HUES64 (cell line): ENCODE measurements around the gene TRAF3.

ENCODE experiments used
- H3K27ac ChIP-seq: 2 replicates; pipeline ENCODE4 v1.7.0; 2013; ENCODE audit warnings: low read depth, low read length, inconsistent platforms
- H3K27me3 ChIP-seq: 2 replicates; pipeline ENCODE4 v1.6.1; 2013; ENCODE audit warnings: mild to moderate bottlenecking, low read length; ENCODE audit not compliant: insufficient read depth
- H3K36me3 ChIP-seq: 2 replicates; pipeline ENCODE4 v1.6.1; 2013; ENCODE audit warnings: mild to moderate bottlenecking, low read length; ENCODE audit not compliant: insufficient read depth
- H3K4me1 ChIP-seq: 2 replicates; pipeline ENCODE4 v1.6.1; 2013; ENCODE audit warnings: mild to moderate bottlenecking, low read length, moderate library complexity; ENCODE audit not compliant: insufficient read depth
- H3K4me3 ChIP-seq: 2 replicates; pipeline ENCODE4 v1.5.1; 2013; ENCODE audit warnings: mild to moderate bottlenecking, low read length, moderate library complexity
- H3K9ac ChIP-seq: 2 replicates; pipeline ENCODE4 v1.6.1; 2013; ENCODE audit warnings: mild to moderate bottlenecking, low read depth, low read length
- H3K9me3 ChIP-seq: 2 replicates; pipeline ENCODE4 v1.6.1; 2013; ENCODE audit warnings: low read depth, low read length; ENCODE audit not compliant: insufficient read depth
- WGBS: fragments of 150-250, 120-280 bp; methylation state at CpG from one replicate; pipeline ENCODE4 v1.1.7; 2013; ENCODE audit warnings: missing lambda C conversion rate; 5-methylcytosine and 5-hydroxymethylcytosine counted together

TRAF3 gene

GRCh38 chr14:102825307-102826095 is 48.3 kb downstream of the TRAF3 start:
- H3K27ac ChIP-seq: no peak overlapping the region

DNA sequence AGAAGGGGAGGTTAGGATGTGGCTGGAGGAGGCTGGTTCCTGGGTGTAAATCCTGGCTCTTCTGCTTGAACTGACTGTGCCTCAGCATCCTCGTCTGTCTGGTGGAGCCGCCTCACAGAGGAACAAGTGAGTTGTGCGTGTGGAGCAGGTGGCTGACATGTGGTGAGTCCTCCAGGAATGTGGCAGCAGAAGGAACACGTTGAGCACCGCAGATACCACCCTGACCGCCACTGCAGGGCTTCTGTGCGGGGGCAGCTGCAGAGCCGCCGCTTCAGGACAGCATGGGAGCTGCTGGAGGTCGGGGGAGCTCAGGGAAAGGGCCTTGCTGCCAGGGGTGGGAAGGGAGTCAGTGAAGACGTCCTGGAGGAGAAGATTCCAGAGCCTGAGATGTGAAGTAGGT is 48.9 kb downstream of the TRAF3 start:
- 90% methylated on average over 11 of the region's 11 CpGs for WGBS
- H3K4me1 ChIP-seq: peaks cover 49% of the 10 kb centered on the region
- H3K36me3 ChIP-seq: no peaks in the 10 kb centered on the region
- H3K9me3 ChIP-seq: no peaks in the 10 kb centered on the region
- H3K9ac ChIP-seq: no peak overlapping the region
- no peak overlapping the region for H3K4me3 ChIP-seq
- no peaks in the 10 kb centered on the region for H3K27me3 ChIP-seq
- H3K27ac ChIP-seq: no peak overlapping the region

More at GRCh38 chr14:102825307-102826095, 48.3 kb downstream of the TRAF3 start:
- Histone ChIP-seq H3K9me3 (no peaks in the 10 kb centered on the region), H3K4me1 (peaks cover 43% of the 10 kb centered on the region), H3K36me3 (no peaks in the 10 kb centered on the region), H3K4me3 (no peak overlapping the region), H3K27me3 (no peaks in the 10 kb centered on the region), H3K9ac (no peak overlapping the region)
- WGBS: 95% methylated on average over 20 of the region's 22 CpGs

DNA sequence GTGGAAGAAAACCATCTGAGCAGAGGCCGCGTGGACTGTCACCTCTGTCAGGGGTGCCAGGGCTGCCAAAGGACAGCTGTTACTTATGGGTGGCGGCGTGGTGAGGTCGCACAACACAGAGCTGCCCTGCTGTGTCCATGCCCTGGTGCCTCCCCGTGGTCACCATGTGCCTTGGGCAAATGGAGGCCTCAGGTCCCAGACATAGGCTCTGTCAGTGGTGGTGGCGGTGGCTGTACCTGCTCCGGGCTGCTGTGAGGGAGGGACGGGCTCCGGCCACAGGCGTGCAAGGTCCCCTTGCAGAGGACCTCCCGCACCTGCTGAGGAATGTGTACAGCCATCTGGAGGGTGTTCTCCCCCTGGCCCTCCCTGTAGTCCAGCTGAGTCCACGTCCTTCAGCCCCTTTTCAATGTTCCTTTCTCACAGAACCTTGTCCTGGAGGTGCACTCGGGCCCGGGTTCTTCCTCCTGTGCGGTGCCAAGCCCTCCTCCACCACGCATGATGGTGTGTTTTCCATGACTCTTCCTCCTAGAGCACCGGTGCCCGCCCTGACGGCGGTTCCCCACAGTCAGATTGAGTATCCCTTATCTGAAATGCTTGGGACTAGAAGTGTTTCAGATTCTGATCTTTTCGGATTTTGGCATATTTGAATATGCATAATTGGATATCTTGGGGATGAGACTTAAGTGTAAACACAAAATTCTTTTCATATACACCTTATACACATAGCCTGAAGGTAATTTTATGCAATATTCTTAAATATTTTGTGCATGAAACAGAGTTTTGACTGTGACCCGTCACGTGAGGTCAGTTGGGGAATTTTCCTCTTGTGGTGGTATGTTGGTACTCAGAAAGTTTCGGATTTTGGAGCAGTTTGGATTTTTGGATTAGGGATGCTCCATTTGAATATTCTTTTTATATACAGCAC is 49.8 kb downstream of the TRAF3 start:
- H3K27me3 ChIP-seq: no peaks in the 10 kb centered on the region
- H3K4me3 ChIP-seq: no peak overlapping the region
- no peaks in the 10 kb centered on the region for H3K36me3 ChIP-seq
- WGBS: 93% methylated on average over 25 of the region's 25 CpGs
- H3K9ac ChIP-seq: no peak overlapping the region
- no peaks in the 10 kb centered on the region for H3K9me3 ChIP-seq
- H3K27ac ChIP-seq: no peak overlapping the region
- H3K4me1 ChIP-seq: peaks cover 54% of the 10 kb centered on the region

DNA sequence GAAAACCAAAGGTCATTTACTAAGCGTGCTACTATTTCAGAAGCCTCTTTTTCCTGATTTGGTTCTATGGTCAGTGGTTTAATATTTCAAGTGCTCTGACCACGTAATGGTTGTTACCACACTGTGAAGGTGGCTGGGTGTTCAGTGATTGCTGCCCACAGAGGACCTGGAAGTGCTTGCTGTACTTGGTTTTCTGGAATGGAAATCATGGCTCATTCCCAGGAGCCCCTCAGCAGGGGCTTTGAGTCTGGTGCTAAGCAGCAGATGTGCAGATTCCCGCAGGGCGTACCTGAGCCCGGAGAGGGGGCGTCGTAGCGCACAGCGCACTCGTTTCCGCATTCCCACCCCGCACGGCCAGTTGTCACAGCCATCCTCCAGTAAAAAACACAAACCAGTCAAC is 50.5 kb downstream of the TRAF3 start:
- 94% methylated on average over 13 of the region's 13 CpGs for WGBS
- Histone ChIP-seq H3K9ac (no peak overlapping the region), H3K27ac (no peak overlapping the region), H3K36me3 (no peaks in the 10 kb centered on the region), H3K27me3 (no peaks in the 10 kb centered on the region), H3K4me3 (no peak overlapping the region), H3K4me1 (peaks cover 56% of the 10 kb centered on the region), H3K9me3 (no peaks in the 10 kb centered on the region)

DNA sequence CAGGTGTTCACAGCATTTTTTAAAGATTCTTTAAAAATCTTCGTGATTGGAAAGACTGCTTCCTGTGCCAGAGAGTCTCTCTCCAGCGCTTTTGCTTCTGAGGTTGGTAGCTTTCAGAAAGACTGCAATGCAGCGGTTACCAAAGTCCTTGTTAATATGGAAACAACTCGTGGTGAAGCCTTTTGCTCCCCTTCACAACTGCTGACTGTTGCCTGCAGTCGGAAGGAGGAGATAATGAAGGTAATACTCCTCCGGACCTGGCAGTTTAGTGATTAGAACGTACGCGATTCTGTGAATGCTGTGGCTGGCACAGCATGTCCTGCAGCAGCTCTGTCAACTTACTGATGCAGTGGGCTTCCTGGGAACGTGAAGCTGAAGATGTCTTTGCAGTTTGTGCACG is 50.9 kb downstream of the TRAF3 start:
- Histone ChIP-seq H3K9ac (no peak overlapping the region), H3K36me3 (no peaks in the 10 kb centered on the region), H3K4me3 (no peak overlapping the region), H3K4me1 (peaks cover 57% of the 10 kb centered on the region), H3K27ac (no peak overlapping the region), H3K27me3 (no peaks in the 10 kb centered on the region), H3K9me3 (no peaks in the 10 kb centered on the region)
- 86% methylated on average over 11 of the region's 11 CpGs for WGBS

- Histone ChIP-seq H3K36me3 (no peaks in the 10 kb centered on the region), H3K9me3 (no peaks in the 10 kb centered on the region), H3K9ac (no peak overlapping the region), H3K4me3 (no peak overlapping the region), H3K27ac (no peak overlapping the region), H3K4me1 (peaks cover 54% of the 10 kb centered on the region), H3K27me3 (no peaks in the 10 kb centered on the region)
- WGBS: 83% methylated on average over 5 of the region's 5 CpGs
Measured at GRCh38 chr14:102829016-102829548, 51.8 kb downstream of the TRAF3 start.

DNA sequence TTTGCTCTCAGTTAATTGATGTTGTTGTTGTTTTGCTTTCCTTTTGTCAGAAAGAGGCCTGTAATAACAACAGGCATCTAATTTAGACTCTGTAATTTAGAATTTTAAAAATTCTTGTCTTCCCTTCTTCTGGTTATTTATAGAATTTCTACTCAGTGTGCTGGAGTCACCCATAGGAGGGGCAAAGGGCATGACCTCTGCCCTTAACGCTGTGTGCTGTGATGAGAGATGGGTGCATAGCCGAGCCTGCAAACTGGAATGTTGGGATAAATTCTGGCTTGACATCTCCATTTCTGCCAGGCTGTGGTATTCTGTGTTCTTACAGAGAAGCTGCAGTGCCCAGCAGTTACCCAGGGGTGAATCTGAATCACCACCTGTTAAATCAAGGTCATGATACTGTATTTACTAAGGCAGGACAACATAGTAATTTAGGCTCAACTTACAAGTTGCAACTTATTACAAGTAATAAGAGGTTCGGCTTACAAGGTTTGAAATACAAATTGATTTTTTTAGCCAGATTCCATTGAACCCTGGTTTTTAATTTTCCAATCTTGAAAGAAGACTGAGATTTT is 53.3 kb downstream of the TRAF3 start:
- WGBS: 92% methylated on average over 3 of the region's 3 CpGs
- no peaks in the 10 kb centered on the region for H3K27me3 ChIP-seq
- H3K4me3 ChIP-seq: no peak overlapping the region
- H3K27ac ChIP-seq: no peak overlapping the region
- H3K36me3 ChIP-seq: no peaks in the 10 kb centered on the region
- H3K9me3 ChIP-seq: no peaks in the 10 kb centered on the region
- H3K9ac ChIP-seq: no peak overlapping the region
- H3K4me1 ChIP-seq: peaks cover 53% of the 10 kb centered on the region

GRCh38 chr14:102831163-102831804 is 54.0 kb downstream of the TRAF3 start:
- Histone ChIP-seq H3K27me3 (no peaks in the 10 kb centered on the region), H3K9me3 (no peaks in the 10 kb centered on the region), H3K4me3 (no peak overlapping the region), H3K27ac (no peak overlapping the region), H3K9ac (no peak overlapping the region), H3K36me3 (no peaks in the 10 kb centered on the region), H3K4me1 (peaks cover 50% of the 10 kb centered on the region)
- WGBS: 95% methylated on average over 7 of the region's 7 CpGs

DNA sequence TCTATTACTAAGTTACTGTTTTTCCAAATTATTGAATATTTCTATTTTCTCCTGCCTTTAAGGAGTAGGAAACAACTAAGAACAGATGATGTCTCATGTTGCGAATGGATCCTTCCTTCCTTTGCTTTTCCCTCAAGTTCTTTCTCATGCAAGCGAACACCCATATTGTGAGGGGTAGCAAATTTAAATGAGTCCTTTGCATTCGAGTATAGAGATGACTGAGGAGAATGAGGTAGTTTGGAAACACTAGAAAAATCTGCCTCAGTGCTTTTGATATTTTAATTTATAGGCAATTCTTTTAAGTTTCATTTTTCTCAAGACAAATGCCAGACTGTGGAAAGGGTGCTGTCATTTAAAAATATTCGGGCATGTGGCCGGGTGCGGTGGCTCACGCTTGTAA is 56.1 kb downstream of the TRAF3 start:
- no peak overlapping the region for H3K4me3 ChIP-seq
- no peaks in the 10 kb centered on the region for H3K27me3 ChIP-seq
- H3K9me3 ChIP-seq: no peaks in the 10 kb centered on the region
- H3K9ac ChIP-seq: no peak overlapping the region
- H3K36me3 ChIP-seq: no peaks in the 10 kb centered on the region
- WGBS: 68% methylated on average over 5 of the region's 7 CpGs
- peak overlapping the region; percentile 50; the same call in 1 of the 2 replicates for H3K27ac ChIP-seq
- H3K4me1 ChIP-seq: peaks cover 55% of the 10 kb centered on the region

GRCh38 chr14:102833991-102834390 is 56.7 kb downstream of the TRAF3 start:
- H3K9me3 ChIP-seq: no peaks in the 10 kb centered on the region
- WGBS: 93% methylated on average over 9 of the region's 9 CpGs
- no peak overlapping the region for H3K27ac ChIP-seq
- H3K4me3 ChIP-seq: no peak overlapping the region
- no peaks in the 10 kb centered on the region for H3K27me3 ChIP-seq
- no peak overlapping the region for H3K9ac ChIP-seq
- H3K36me3 ChIP-seq: no peaks in the 10 kb centered on the region
- H3K4me1 ChIP-seq: peaks cover 56% of the 10 kb centered on the region
